Measurements from ENCODE around the gene WBP1L.

The WBP1L gene

DNA sequence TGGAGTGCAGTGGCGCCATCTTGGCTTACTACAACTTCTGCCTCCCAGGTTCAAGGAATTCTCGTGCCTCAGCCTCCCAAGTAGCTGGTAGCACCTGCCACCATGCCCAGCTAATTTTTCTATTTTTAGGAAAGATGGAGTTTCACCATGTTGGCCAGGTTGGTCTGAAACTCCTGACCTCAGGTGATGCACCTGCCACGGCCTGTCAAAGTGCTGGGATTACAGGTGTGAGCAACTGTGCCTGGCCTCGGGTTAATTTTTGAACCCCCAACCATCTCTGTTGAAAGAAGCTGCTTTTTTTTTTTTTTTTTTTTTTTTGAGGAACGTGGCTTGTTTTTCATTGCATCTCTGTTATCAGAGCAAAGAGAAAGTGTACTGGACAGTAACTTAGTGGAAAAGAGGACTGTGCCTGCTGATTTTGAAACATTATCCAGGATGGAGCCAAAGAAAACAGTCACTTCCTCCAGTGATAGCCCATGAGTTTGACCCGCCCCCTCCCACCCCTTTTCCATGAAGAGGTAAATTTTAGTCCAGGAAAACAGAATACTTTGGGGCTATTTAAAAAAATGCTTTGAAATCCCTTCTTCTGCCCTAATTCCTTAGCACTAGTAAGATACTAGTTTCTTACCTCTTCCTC, 38.3 kb downstream of the WBP1L start:
- no peak for DNase-seq

DNA sequence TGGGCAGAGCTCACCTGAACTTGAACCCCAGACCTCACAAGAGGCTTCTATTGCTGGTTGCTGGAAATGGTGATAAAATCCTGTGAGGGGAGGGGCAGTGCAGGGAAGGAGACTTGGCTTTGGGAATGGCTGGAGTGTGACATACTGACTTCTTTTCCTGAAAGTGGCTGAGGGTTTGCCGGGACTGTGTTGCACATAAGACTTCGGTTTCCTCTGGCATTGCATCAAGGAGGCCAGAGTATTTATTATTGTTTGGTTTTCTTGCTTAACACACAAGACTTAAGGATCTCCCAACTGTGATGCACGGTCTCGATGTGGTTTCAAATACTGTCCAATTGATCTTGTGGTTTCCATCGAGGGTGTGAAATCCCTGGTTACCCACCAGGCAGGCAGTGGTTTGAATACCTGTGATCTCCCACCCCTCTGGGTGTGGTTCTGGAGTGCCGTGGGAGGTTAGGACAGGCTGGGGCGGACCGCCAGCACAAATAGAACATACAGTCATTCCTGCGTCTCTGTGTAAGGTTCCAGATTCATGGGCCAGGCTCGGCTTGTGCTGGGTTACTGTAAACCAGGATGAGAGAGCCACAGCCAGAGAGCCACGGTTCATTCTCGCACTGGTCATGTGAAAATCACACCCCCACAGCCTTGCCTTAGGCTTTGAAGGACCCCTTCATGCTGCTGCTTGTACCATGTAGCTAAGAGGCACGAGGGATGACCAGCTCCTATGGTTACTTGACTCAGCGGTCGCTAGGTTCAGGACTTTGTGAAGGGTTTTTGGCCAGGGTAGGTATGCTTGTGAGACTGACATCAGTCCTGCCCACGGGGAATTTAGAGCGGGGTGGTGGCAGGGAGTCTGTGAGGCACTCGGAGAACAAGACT, 39.2 kb downstream of the WBP1L start:
- DNase-seq, result no peak

GRCh38 chr10:102783568-102783967, 39.8 kb downstream of the WBP1L start:
- no peak for DNase-seq

- no peak for DNase-seq
Observed at GRCh38 chr10:102785818-102786217, 42.1 kb downstream of the WBP1L start.

DNA sequence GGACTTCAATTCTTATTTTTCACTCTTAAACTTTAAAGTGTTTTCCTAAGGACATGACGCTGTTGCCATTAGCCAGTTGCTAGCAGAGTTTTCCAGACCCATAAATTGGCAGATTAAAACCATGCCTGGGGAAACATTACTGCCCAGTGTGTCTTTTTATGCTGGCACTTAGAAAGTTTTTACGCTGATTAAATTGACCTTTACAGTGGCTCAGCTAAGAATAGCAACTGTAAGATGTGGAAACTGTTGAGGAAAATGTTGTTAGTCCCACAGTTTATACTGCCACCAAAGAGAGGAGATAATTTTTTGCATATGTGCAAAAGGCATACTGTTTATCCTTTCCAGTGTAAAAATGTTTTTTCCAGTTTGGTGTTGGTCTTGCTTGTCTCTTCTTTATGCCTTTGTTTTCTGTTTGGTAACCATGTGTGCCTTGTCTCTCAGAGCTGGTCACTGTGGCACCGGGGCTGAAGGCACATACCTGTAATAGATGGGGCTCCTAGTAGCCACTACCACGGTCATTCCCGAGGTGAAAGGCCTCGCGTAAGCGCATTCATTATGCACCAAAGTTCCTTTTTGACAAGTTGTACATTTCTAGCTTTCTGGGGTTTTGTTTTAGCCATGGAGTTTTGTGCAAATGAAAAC, 48.1 kb downstream of the WBP1L start:
- no peak for DNase-seq

- no peak for DNase-seq
Observed at GRCh38 chr10:102795453-102796406, 52.0 kb downstream of the WBP1L start.

DNA sequence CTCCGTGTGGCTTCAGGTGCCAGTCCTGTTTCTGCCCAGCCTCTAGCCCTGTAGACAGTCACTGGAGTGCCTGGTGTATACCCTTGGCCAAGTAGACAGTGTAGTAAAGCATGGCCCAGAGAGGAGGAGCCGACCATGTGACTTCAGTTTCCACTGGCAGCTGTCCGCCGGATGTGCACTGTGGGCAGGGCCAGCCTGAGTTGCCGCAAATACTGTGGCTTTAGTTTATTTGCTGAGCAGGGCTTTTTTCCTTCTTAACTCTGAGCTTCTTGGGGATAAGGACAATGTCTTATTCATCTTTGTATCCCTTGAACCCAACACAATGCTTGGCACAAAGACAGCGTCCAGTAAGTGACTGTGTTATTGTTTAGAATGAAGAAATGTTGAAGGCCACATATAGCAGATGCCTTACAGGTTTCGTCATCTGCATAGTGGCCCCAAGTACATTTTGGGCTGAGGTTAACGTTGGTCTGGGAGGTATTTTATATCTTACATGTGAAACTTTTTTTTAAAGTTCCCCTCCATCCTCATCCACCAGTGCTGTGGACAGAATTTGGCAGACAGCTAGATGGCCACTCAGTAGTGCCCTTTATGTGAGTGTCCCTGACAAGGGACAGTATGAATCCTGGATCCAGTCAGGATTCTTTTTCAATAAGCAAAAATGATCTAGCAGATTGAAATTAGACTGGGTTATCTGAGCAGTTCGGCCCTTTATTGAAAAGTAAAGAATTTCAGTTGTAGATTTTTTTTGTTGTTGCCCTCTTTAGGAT, 52.8 kb downstream of the WBP1L start:
- DNase-seq, result peak; percentile 23

- no peak for DNase-seq
Observed at GRCh38 chr10:102799691-102800471, 56.1 kb downstream of the WBP1L start.

GRCh38 chr10:102800611-102801335, 57.0 kb downstream of the WBP1L start:
- DNase-seq, result no peak

GRCh38 chr10:102801496-102801895, 57.7 kb downstream of the WBP1L start:
- DNase-seq, result no peak

GRCh38 chr10:102801978-102802377, 58.2 kb downstream of the WBP1L start:
- DNase-seq, result no peak

- no peak for DNase-seq
Observed at GRCh38 chr10:102802920-102803534, 59.3 kb downstream of the WBP1L start.

GRCh38 chr10:102804382-102805055, 60.8 kb downstream of the WBP1L start:
- no peak for DNase-seq

GRCh38 chr10:102808380-102808779, 64.6 kb downstream of the WBP1L start:
- DNase-seq, result no peak

DNA sequence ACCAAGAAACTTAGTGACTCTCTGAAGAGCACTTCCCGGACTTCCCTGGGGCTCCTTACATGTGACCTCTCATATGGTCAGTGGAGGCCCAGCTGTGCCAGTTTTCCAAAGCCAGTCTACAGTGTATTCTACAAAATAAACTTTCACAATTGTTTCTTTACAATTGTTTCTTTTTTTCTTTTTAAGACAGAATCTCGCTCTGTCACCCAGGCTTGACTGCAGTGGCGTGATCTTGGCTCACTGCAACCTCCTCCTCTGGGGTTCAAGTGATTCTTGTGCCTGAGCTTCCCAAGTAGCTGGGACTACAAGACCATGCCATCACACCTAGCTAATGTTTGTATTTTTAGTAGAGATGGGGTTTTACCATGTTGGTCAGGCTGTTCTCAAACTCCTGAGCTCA, 67.6 kb downstream of the WBP1L start:
- no peak for DNase-seq

- DNase-seq, result no peak
Observed at GRCh38 chr10:102812231-102812876, 68.6 kb downstream of the WBP1L start.

- no peak for DNase-seq
Observed at GRCh38 chr10:102813017-102813541, 69.3 kb downstream of the WBP1L start.

DNA sequence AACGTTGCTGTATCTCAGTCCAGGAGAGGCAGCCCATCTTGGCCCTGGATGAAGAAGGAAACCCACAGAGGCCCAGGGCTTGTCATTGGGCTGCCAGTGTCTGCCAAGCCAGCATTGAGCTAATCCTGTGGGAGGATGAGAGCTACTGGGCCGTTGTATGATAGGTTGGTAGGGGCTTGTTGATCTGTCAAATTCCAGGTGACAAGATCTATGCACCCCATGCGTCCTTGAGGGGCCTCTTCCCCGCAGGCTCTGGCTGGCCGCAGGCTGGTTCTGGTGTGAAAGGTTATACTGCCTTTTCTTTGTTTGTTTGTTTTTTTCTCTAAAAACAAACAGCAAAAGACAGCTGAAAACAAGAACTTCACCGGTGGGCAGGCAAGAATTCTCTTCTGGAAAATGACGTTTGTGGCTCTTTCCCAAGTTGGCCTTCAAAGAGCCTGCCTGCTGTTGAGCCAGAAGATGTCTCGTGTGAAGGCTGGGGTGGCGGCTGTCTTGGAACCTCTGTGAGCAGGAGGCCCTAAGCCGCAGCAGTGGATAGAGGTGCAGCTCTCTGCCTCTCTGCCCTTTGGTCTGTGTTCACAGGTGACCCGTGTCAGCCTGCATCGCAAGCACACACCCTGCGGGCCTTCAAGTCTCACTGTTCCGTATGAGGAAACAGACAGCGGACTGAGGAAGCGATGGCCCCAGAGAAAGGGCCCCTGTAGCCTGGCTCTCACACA, 70.1 kb downstream of the WBP1L start:
- no peak for DNase-seq
